GM21825 (cell line): ENCODE results near the gene SOHLH2.

Source experiments
- ATAC-seq: cut with Tn5 transposase; IDR thresholded peaks from one replicate; pipeline ENCODE4 v1.9.1; 2021; ENCODE audit warnings: mild to moderate bottlenecking, moderate library complexity; ENCODE audit not compliant: unreplicated experiment

SOHLH2 gene

GRCh38 chr13:36214163-36214921, at the start of gene SOHLH2:
SOHLH2 (minus strand) TSS chr13:36214556; CDS start chr13:36214526, 30 bp downstream.
- ATAC-seq = no peak

DNA sequence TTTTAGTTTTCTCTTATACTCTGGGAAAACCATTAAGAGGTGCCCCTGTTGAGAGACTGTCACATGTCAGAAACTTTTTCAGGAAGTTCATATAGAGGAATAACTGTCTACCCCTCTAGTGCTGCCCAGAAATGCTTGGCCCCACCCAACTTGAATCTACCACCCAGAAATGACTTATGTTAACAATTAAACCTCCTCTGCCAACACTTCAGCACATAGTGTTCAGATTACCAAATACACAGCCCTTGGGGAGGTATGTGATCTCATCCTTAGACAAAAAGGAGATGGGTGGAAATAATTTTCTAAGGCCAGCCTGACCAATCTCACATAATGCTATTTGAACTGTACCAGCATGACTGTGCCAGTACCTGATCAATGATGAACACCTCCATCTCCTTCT, 47.6 kb upstream of the SOHLH2 start:
- no peak for ATAC-seq

DNA sequence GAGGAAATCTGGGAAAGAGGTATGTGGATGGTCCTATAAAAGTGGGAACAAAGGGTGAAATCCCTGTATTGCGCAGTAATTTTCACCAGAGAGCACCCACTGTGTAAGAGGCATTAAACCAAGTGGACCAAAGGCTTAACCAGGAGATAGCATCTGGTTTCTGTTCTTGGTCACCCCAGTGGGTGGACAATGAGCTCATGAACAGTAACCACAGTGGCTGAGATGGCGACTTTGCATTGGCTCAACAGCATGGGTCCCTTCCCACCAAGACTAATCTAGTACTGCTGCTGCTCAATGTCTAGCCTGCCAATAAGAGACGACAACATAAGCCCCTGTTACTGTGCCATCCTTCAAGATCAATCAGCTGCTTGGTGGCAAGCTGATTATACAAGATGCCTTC, 46.7 kb upstream of the SOHLH2 start:
- ATAC-seq = no peak

DNA sequence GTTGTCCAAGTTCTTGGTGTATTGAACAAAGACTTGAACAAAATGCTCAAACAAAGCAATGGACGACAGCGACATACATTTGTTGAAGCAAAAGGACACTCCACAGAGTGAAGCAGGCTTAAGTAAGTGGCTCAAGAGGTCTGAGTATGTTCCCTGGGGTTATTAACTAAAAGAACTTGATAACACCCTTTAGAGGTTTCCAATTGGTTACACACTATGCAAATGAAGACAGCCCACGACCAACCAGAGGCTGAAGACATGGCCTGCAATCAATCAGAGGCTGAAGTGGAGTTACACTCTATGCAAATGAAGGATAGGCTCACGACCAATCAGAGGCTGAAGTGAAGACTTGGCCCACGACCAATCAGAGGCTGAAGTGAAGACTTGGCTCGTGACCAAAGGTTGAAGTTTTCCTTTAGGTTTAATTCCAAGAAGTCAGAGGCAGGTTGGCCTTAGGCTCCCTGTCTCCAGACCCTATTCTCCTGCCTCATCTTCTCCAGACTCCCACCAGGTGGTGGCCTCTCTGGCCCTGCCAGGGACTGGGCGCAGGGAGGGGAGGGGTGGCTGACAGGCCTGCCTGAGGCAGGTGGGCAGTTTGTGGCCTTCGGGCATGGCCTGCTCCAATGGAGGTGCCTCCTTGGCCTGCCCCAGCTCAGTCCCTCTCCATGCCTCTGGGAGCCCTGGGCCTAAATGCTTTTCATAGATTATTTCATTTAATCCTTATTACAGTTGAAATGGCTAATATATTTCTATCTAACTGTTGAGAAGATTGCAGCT, 45.2 kb upstream of the SOHLH2 start:
- ATAC-seq = no peak

- ATAC-seq = no peak
These were observed 44.5 kb upstream of the SOHLH2 start for GRCh38 chr13:36258831-36259230.

GRCh38 chr13:36251526-36251925, 37.2 kb upstream of the SOHLH2 start:
- no peak for ATAC-seq

- ATAC-seq = no peak
These were observed 36.7 kb upstream of the SOHLH2 start for GRCh38 chr13:36251017-36251416.

DNA sequence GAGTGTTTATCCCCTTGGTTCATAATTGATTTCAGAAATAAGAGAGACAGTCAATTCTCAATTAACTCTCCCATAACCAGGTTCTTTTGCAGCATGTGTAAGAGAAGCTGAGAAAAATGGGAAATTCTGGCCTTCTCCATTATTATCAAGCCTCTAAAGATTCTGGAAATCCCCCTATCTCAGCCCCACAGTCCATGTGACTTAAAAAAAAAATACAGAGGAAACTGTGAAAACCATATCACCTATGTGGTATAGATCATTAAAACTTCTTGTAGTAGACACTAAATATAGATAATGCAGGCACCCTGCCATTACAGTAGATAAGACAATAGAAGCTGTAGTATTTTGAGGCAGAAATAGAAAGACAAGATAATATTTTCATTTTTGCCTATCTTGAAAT, 34.3 kb upstream of the SOHLH2 start:
- no peak for ATAC-seq

DNA sequence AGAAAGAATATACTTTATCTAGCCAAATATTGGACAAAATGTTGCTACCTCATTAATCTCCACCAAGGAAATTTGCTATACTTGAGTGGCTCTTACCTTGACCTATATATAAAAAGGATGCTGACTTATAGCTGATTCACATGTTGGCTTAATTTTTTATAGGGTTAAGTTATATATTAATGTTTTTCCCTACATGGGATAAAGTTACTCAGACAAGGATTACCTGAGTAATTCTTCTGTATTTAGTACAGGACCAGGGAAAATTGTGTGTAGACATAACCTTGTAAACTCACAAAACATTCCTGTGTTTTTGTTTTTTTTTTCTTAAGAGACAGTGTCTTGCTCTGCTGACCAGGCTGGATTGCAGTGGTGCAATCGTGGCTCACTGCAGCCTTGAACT, 30.6 kb upstream of the SOHLH2 start:
- no peak for ATAC-seq

- ATAC-seq = no peak
These were observed 29.7 kb upstream of the SOHLH2 start for GRCh38 chr13:36244073-36244472.

DNA sequence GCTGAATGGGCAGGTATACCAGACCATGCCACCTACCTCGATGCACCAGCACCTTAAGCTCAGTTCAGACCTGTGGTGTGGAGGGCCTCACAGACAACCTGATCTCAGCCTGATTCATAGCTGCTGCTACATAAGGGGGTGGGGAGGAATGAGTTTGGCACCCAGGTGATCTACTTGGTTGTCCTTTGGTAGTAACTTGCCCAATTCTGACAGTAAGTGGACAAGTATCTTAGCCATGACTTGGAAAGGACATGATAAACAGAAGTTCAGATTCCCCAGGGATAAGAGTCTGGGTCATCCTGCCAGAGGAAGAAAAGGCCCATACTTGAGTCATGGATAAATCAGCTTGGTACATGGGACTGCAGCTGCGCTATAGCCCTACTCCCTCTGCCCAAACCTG, 28.4 kb upstream of the SOHLH2 start:
- ATAC-seq = no peak

GRCh38 chr13:36231236-36231635, 16.9 kb upstream of the SOHLH2 start:
- no peak for ATAC-seq

- ATAC-seq = no peak
These were observed 10.4 kb upstream of the SOHLH2 start for GRCh38 chr13:36224730-36225129.

GRCh38 chr13:36219883-36220282, 5.5 kb upstream of the SOHLH2 start:
- ATAC-seq = no peak

DNA sequence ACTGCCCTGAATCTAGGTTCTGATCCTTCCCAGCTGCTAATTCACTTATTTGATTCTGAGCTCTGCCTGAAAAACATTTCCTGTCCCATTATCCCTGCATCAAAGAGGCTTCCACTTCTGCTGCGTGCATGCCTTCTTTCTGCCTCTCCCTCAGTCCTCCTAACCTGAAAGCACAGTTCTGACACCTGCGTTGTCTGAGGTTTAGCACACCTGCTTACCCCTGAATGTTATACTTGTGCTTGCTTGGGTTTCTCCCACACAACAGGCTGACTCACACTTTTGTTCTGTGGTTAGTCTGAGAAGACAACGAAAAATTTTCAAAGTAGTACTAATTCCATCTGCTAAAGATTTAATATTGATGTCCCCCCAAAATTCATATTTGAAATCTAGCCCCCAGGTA, 3.1 kb upstream of the SOHLH2 start:
- no peak for ATAC-seq

DNA sequence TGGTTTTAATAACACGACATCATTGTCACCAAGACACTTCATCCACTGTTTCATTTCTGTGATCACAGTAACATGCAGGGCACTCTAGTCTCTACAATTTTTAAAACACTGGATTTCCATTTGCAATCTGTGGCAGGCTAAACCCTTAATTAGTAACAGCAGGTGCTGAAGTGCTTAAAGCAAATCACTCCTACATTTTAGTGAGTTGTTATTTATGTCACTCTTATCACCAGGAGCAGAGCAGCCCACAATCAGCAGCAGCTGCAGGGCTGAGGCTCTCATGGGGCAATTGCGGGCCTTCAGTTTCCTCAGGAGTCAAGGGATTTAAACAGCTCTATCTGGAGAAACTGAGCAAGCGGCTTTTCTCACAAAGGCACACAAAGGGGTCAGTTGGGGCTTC, 1.6 kb downstream of the SOHLH2 start:
- ATAC-seq = no peak

DNA sequence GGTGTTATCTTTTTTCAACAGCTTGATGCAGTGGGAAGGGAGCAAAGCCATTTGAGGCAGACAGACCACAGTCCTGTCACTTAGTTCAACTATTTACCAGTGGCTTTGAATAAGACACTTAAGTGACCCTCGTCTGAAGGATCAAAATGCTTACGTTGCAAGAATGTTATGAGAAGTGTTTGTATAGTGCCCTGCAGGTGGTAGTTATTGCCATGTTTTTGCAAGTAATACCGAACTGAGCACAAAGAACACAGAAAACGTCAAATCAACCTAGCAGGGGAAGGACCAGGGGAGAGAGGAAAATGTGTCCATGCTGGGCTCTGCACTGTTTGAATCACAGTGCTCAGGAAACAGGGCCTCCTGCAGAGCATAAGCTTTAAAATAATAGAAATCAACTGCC, 2.8 kb downstream of the SOHLH2 start:
- no peak for ATAC-seq

- ATAC-seq = no peak
These were observed 3.6 kb downstream of the SOHLH2 start for GRCh38 chr13:36210738-36211137.

- no peak for ATAC-seq
These were observed 6.7 kb downstream of the SOHLH2 start for GRCh38 chr13:36207672-36208071.

GRCh38 chr13:36193151-36193855, 21.1 kb downstream of the SOHLH2 start:
- no peak for ATAC-seq

DNA sequence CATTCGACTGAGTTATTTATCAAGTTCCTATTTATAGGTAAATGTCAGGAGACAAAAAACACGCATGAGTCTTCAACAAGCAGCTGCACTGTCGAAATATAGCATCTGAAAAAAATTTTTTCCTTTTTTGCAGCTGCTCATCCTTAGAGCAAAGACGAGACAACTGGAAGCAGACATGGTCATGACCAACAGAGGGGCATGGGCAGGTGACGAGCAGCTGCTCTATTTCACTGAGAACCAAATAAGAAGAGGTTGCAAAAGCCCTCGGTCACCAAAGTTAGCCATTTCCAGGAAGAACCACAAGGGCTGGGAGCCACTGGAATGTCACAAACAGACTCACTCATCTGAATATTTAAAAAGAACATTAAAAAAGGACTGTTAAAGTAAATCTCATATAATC, 22.2 kb downstream of the SOHLH2 start:
- ATAC-seq = no peak

DNA sequence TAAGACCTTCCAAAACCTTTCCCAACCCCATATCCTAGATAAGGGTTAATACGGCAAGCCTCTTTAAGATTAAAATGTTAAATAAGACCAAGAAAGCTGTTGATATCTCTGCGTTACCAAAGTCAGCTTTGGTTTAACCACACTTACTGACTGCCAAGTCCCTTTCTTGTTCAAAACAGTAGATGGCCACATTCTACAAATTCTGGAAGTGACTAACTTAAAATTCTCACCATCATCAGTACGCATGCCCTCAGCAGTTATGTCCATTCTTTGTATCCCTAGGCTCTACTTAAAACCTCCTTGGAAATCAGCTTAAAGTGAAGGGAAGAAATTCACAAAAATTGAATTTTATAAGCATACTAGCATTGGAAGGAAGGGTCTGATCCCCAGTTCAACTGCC, 23.6 kb downstream of the SOHLH2 start:
- ATAC-seq = no peak
